ENCODE measurements around the gene MSRB2.

Gene MSRB2

GRCh38 chr10:23096802-23097549 is 1.6 kb downstream of the MSRB2 start:
- TF ChIP-seq, protein P1, sequence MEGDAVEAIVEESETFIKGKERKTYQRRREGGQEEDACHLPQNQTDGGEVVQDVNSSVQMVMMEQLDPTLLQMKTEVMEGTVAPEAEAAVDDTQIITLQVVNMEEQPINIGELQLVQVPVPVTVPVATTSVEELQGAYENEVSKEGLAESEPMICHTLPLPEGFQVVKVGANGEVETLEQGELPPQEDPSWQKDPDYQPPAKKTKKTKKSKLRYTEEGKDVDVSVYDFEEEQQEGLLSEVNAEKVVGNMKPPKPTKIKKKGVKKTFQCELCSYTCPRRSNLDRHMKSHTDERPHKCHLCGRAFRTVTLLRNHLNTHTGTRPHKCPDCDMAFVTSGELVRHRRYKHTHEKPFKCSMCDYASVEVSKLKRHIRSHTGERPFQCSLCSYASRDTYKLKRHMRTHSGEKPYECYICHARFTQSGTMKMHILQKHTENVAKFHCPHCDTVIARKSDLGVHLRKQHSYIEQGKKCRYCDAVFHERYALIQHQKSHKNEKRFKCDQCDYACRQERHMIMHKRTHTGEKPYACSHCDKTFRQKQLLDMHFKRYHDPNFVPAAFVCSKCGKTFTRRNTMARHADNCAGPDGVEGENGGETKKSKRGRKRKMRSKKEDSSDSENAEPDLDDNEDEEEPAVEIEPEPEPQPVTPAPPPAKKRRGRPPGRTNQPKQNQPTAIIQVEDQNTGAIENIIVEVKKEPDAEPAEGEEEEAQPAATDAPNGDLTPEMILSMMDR (IDR thresholded peaks at IDR 0.05; ENCODE audit: low read depth, low read length, missing control alignments), result no peak
- DNase-seq (ENCODE audit: low read depth), result peak; percentile 56
- in situ Hi-C loops (cut with HindIII; ENCODE audit: low sequenced_read_pairs), result no loop called here
- peak overlapping the region; percentile 64 for H3K4me3 ChIP-seq (ENCODE audit: low read depth, low read length)

GRCh38 chr10:23099079-23099478 is 3.7 kb downstream of the MSRB2 start:
- no peak for DNase-seq (ENCODE audit: low read depth)
- in situ Hi-C loops (cut with HindIII; ENCODE audit: low sequenced_read_pairs), result no loop called here

GRCh38 chr10:23099816-23100215 is 4.4 kb downstream of the MSRB2 start:
- in situ Hi-C loops (cut with HindIII; ENCODE audit: low sequenced_read_pairs), result no loop called here
- DNase-seq (ENCODE audit: low read depth), result no peak
- TF ChIP-seq, protein P1 (IDR thresholded peaks at IDR 0.05; ENCODE audit: low read depth, low read length, missing control alignments), result no peak
- H3K4me3 ChIP-seq (ENCODE audit: low read depth, low read length), result no peak overlapping the region

More at GRCh38 chr10:23099079-23099478, 3.7 kb downstream of the MSRB2 start:
- H3K4me3 ChIP-seq (ENCODE audit: low read depth, low read length), result no peak overlapping the region
- TF ChIP-seq, protein P1 (IDR thresholded peaks at IDR 0.05; ENCODE audit: low read depth, low read length, missing control alignments), result no peak

- DNase-seq (ENCODE audit: low read depth), result no peak
- no peak overlapping the region for H3K4me3 ChIP-seq (ENCODE audit: low read depth, low read length)
- in situ Hi-C loops (cut with HindIII; ENCODE audit: low sequenced_read_pairs), result no loop called here
- TF ChIP-seq, protein P1 (IDR thresholded peaks at IDR 0.05; ENCODE audit: low read depth, low read length, missing control alignments), result no peak
These were observed 5.1 kb downstream of the MSRB2 start for GRCh38 chr10:23100331-23101030.

GRCh38 chr10:23106331-23107072 is 11.1 kb downstream of the MSRB2 start:
- in situ Hi-C loops (cut with HindIII; ENCODE audit: low sequenced_read_pairs), result no loop called here
- TF ChIP-seq, protein P1 (IDR thresholded peaks at IDR 0.05; ENCODE audit: low read depth, low read length, missing control alignments), result no peak
- H3K4me3 ChIP-seq (ENCODE audit: low read depth, low read length), result no peak overlapping the region
- no peak for DNase-seq (ENCODE audit: low read depth)

GRCh38 chr10:23110722-23111516 is 15.5 kb downstream of the MSRB2 start:
- H3K4me3 ChIP-seq (ENCODE audit: low read depth, low read length), result no peak overlapping the region
- DNase-seq (ENCODE audit: low read depth), result no peak
- TF ChIP-seq, protein P1 (IDR thresholded peaks at IDR 0.05; ENCODE audit: low read depth, low read length, missing control alignments), result no peak
- in situ Hi-C loops (cut with HindIII; ENCODE audit: low sequenced_read_pairs), result no loop called here
